ENCODE measurements around the gene MOK. TPM values are rescaled to one million over a fixed set of nuclear protein-coding genes. Genes with fewer than 3 reads are reported as not detected.

MOK gene
- total RNA-seq, 1 experiment from 2014 or later, result 107 TPM

DNA sequence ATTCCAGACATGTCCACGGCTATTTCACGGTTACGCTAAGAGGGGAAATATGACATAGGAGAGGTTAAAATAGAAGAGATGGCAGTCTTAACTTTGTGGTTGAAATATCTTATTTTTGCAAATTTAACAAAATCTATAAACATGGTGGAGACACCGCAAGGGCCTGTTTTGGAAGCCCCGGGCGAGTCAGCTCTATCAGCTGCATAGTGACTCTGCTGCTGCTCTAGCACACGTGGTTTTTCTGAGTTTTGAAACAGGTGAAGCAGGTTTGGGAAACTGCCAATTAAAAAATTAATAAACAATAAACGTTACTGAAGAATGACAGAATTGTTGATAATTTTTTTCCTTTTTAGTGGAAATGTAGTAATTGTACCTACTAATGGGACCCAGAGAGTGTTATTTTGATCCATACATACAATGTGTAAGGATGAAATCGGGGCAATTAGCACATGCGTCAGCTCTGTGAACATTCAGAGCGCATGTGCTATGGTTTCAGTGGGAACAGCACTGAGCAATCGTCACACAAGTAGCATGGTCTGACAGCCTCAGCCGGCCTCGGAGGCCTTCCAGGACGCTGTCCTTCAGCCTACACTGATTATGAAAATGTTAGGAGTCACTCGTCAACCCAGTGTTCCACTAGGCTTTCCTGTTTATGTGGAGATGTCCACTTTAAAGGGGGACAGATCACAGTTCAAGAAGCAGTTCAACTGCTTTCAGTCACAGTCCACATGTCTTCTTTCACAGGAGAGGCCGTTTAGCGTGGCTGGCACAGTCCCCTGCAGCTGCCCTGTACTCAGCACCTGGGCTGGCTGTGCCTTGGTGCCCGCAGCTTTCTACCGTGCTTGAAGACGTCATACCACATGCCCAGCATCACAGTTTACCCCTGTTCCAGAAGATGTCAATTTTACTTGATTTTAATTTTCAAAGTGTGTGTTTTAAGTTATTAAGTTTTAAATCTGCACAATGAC, 51.8 kb downstream of the MOK start:
- H3K4me1 Mint-ChIP-seq (ENCODE audit: low read depth, unreplicated experiment), result peaks cover 29% of the 10 kb centered on the region
- H3K36me3 Mint-ChIP-seq (ENCODE audit: insufficient read depth, unreplicated experiment), result peaks cover 47% of the 10 kb centered on the region
- CTCF ChIA-PET, result interaction anchor here (0.7 kb wide), 2 partner anchors 60 to 61 kb away, joined by 3 read pairs; no protein-coding TSS in a partner anchor
- H3K27ac Mint-ChIP-seq (ENCODE audit: unreplicated experiment), result no peak overlapping the region
- TF ChIP-seq, protein P1, sequence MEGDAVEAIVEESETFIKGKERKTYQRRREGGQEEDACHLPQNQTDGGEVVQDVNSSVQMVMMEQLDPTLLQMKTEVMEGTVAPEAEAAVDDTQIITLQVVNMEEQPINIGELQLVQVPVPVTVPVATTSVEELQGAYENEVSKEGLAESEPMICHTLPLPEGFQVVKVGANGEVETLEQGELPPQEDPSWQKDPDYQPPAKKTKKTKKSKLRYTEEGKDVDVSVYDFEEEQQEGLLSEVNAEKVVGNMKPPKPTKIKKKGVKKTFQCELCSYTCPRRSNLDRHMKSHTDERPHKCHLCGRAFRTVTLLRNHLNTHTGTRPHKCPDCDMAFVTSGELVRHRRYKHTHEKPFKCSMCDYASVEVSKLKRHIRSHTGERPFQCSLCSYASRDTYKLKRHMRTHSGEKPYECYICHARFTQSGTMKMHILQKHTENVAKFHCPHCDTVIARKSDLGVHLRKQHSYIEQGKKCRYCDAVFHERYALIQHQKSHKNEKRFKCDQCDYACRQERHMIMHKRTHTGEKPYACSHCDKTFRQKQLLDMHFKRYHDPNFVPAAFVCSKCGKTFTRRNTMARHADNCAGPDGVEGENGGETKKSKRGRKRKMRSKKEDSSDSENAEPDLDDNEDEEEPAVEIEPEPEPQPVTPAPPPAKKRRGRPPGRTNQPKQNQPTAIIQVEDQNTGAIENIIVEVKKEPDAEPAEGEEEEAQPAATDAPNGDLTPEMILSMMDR (IDR thresholded peaks at IDR 0.05; ENCODE audit: unreplicated experiment), result no peak
- intact Hi-C loops (cut with micrococcal nuclease; ENCODE audit: unreplicated experiment), result no loop called here
- no peaks in the 10 kb centered on the region for H3K9me3 Mint-ChIP-seq (ENCODE audit: low read depth, unreplicated experiment)
- H3K4me3 Mint-ChIP-seq (ENCODE audit: low read depth, unreplicated experiment), result no peak overlapping the region
- no peak for DNase-seq
- no TSS peak for BruUV-seq (replicated peaks)
- no peaks in the 10 kb centered on the region for H3K27me3 Mint-ChIP-seq (ENCODE audit: unreplicated experiment)

DNA sequence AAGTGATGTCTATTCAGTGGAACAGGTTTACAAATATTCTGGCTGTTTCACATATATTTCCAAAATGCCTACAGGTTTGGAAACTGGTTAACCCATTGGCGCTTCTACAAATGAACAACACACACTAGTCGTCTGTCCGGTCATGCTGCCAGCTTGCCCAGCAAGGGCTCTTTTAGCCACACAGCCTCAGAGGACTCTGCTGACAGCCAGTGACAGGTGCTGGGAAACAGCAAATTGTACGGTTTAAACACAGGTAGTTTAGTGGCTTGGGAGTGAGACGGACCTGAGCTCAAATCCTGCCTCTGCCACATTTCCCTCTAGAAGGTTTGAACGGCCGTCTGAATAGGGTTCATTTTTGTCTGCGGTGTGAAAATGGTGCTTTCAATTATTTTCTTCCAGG, 53.8 kb downstream of the MOK start:
- Mint-ChIP-seq H3K9me3 (ENCODE audit: low read depth, unreplicated experiment) (no peaks in the 10 kb centered on the region), H3K27me3 (ENCODE audit: unreplicated experiment) (no peaks in the 10 kb centered on the region), H3K36me3 (ENCODE audit: insufficient read depth, unreplicated experiment) (peaks cover 33% of the 10 kb centered on the region), H3K4me3 (ENCODE audit: low read depth, unreplicated experiment) (no peak overlapping the region), H3K27ac (ENCODE audit: unreplicated experiment) (no peak overlapping the region), H3K4me1 (ENCODE audit: low read depth, unreplicated experiment) (peaks cover 17% of the 10 kb centered on the region)
- CTCF ChIA-PET, result no interaction called here
- BruUV-seq (replicated peaks), result no TSS peak
- TF ChIP-seq, protein P1 (IDR thresholded peaks at IDR 0.05; ENCODE audit: unreplicated experiment), result no peak
- intact Hi-C loops (cut with micrococcal nuclease; ENCODE audit: unreplicated experiment), result no loop called here
- no peak for DNase-seq

DNA sequence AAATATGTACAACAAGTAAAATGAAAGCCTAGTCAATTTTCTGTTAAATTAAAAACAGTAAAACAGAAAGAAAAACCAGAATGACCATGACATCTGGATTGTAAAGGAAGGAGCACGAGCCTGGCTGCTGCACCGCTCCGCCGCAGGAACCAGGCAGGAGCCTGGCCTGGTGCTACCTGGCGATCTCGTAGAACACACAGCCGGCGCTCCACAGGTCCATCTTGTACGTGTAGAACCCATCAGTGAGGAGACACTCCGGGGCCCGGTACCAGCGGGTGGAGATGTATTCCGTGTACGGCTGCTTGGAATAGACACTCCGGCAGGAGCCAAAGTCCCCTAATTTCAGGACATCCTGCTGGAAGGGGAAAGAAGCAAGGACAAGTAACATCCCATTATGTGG, 54.3 kb downstream of the MOK start:
- Mint-ChIP-seq H3K9me3 (ENCODE audit: low read depth, unreplicated experiment) (no peaks in the 10 kb centered on the region), H3K4me1 (ENCODE audit: low read depth, unreplicated experiment) (peaks cover 14% of the 10 kb centered on the region), H3K4me3 (ENCODE audit: low read depth, unreplicated experiment) (no peak overlapping the region), H3K36me3 (ENCODE audit: insufficient read depth, unreplicated experiment) (peaks cover 33% of the 10 kb centered on the region), H3K27me3 (ENCODE audit: unreplicated experiment) (no peaks in the 10 kb centered on the region), H3K27ac (ENCODE audit: unreplicated experiment) (no peak overlapping the region)
- DNase-seq, result no peak
- CTCF ChIA-PET, result no interaction called here
- TF ChIP-seq, protein P1 (IDR thresholded peaks at IDR 0.05; ENCODE audit: unreplicated experiment), result no peak
- BruUV-seq (replicated peaks), result no TSS peak
- intact Hi-C loops (cut with micrococcal nuclease; ENCODE audit: unreplicated experiment), result no loop called here

DNA sequence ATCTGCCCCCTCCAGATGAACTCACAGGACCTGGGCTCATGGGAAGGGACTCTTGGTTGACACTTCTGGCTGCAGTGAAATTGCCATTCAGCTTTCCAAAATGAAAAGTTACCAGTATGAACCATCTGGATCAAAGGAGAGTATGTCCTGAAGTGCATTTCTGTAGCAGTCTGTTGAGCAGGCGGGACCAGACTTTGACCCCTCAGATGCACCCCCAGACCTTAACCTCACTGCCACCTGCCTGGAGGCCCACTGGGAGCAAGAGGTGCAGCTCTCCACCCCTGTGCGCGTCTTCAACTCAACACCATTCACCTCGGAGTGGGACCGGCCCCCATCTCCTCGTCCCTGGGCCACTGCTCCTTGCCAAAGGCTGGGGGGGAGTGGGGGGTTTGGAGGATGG, 55.0 kb downstream of the MOK start:
- Mint-ChIP-seq H3K4me1 (ENCODE audit: low read depth, unreplicated experiment) (peaks cover 7% of the 10 kb centered on the region), H3K36me3 (ENCODE audit: insufficient read depth, unreplicated experiment) (peaks cover 28% of the 10 kb centered on the region), H3K9me3 (ENCODE audit: low read depth, unreplicated experiment) (no peaks in the 10 kb centered on the region), H3K27ac (ENCODE audit: unreplicated experiment) (no peak overlapping the region), H3K27me3 (ENCODE audit: unreplicated experiment) (no peaks in the 10 kb centered on the region), H3K4me3 (ENCODE audit: low read depth, unreplicated experiment) (no peak overlapping the region)
- intact Hi-C loops (cut with micrococcal nuclease; ENCODE audit: unreplicated experiment), result no loop called here
- no peak for DNase-seq
- CTCF ChIA-PET, result no interaction called here
- TF ChIP-seq, protein P1 (IDR thresholded peaks at IDR 0.05; ENCODE audit: unreplicated experiment), result no peak
- no TSS peak for BruUV-seq (replicated peaks)
